HepG2 (cell line): Measurements from ENCODE around the gene THSD8. TPM values are rescaled to one million over a fixed set of nuclear protein-coding genes. Genes with fewer than 3 reads are reported as not detected.

Source experiments
- ATAC-seq: fragments of 200-7000 bp; cut with Tn5 transposase; 3 replicates; pipeline ENCODE4 v1.9.1; 2020; ENCODE audit warnings: mild to moderate bottlenecking, moderate library complexity
- BruUV-seq: library from RNA; stranded (reverse); fragments of 400-500 nt; replicated peaks from 2 replicates; lab custom pipeline; 2021; lab: Mats Ljungman, UMichigan
- CTCF ChIA-PET: fragments of 300-600 bp; formaldehyde crosslinking; extraction: SDS; loops from one replicate; lab custom pipeline; 2021; ENCODE audit warnings: low total read pairs, inconsistent platforms, low intra/inter-chr PET ratio; lab: Yijun Ruan, JAX
- POLR2A ChIA-PET: fragments of 350-600 bp; sonication (Branson Sonifier 250); formaldehyde crosslinking; loops from one replicate; lab custom pipeline; 2020; ENCODE audit warnings: antibody characterized with exemption, inconsistent platforms; lab: Yijun Ruan, JAX
- DNase-seq: peaks from one replicate; pipeline ENCODE4 v3.0.0-alpha.2; 2015; ENCODE audit warnings: low spot score
- FAIRE-seq: peaks from 3 replicates; lab custom pipeline; 2011; peaks lifted over from hg19 to GRCh38; lab: Jason Lieb, UNC
- H2AFZ ChIP-seq: one replicate; pipeline ENCODE4 v1.6.1; 2011; ENCODE audit warnings: low read length, inconsistent platforms
- H3K27ac ChIP-seq: fragments of 300-600 bp; 3 replicates; pipeline ENCODE4 v1.8.0; 2011; ENCODE audit warnings: mixed run types, mild to moderate bottlenecking, mixed read lengths, low read length, inconsistent platforms; ENCODE audit not compliant: insufficient read depth; ENCODE audit errors: extremely low read length
- H3K27me3 ChIP-seq, 2 experiments: fragments of 200-600 bp in 1 of 2; 2 replicates in 1 of 2; 3 replicates in 1 of 2; pipeline versions ENCODE4 v1.6.0 to v1.8.0; 2011; ENCODE audit warnings: low read length in 2 of 2, mild to moderate bottlenecking in 2 of 2, moderate library complexity in 2 of 2, inconsistent platforms in 1 of 2; ENCODE audit not compliant: insufficient read depth in 2 of 2, control insufficient read depth in 1 of 2
- H3K36me3 ChIP-seq, 2 experiments: fragments of 200-600 bp in 1 of 2; replicated peaks in 1 of 2; 2 replicates in 1 of 2; 3 replicates in 1 of 2; pipeline versions ENCODE4 v1.5.1 to v1.8.0; 2011; ENCODE audit warnings: low read length in 2 of 2, inconsistent platforms in 1 of 2; ENCODE audit not compliant: insufficient read depth in 2 of 2, control insufficient read depth in 1 of 2
- H3K4me1 ChIP-seq: 2 replicates; pipeline ENCODE4 v1.5.1; 2012; ENCODE audit warnings: low read length, inconsistent platforms; ENCODE audit not compliant: insufficient read depth
- H3K4me2 ChIP-seq: 2 replicates; pipeline ENCODE4 v1.6.0; 2011; ENCODE audit warnings: low read depth, low read length, inconsistent platforms
- H3K4me3 ChIP-seq, 3 experiments: fragments of 200-600 bp in 1 of 3; sonication (generic), shearing (Covaris generic) in 1 of 3; replicated peaks in 1 of 3; 2 replicates each; pipeline ENCODE4 v1.5.1; 2011 to 2016; ENCODE audit warnings: low read length in 3 of 3, inconsistent platforms in 2 of 3, low read depth in 2 of 3, mild to moderate bottlenecking in 2 of 3, control low read depth in 1 of 3, mixed read lengths in 1 of 3; ENCODE audit not compliant: insufficient read depth in 1 of 3
- H3K79me2 ChIP-seq: one replicate; pipeline ENCODE4 v1.6.1; 2011; ENCODE audit warnings: low read length, inconsistent platforms; ENCODE audit not compliant: insufficient read depth
- H3K9ac ChIP-seq: 2 replicates; pipeline ENCODE4 v1.6.0; 2011; ENCODE audit warnings: mild to moderate bottlenecking, low read depth, low read length, inconsistent platforms; ENCODE audit not compliant: insufficient read depth
- H3K9me3 ChIP-seq: 2 replicates; pipeline ENCODE4 v1.5.1; 2012; ENCODE audit warnings: mild to moderate bottlenecking, low read length
- H4K20me1 ChIP-seq: 2 replicates; pipeline ENCODE4 v1.6.0; 2011; ENCODE audit warnings: inconsistent platforms, mild to moderate bottlenecking, low read length, moderate library complexity; ENCODE audit not compliant: insufficient read depth
- FOXP4 ChIP-seq: sonication (generic); formaldehyde crosslinking; IDR thresholded peaks from 2 replicates; pipeline ENCODE4 v1.4.0; 2020; ENCODE audit warnings: missing genetic modification reagents
- GABPB1 ChIP-seq: IDR thresholded peaks from 2 replicates; pipeline ENCODE4 v1.6.1; 2016; ENCODE audit warnings: mild to moderate bottlenecking, missing genetic modification reagents, moderate library complexity, missing compliant biosample characterization
- MNT ChIP-seq: fragments of 450-650 bp; IDR thresholded peaks from 2 replicates; pipeline ENCODE4 v1.6.1; 2016
- NFE2 ChIP-seq: sonication (generic); formaldehyde crosslinking; IDR thresholded peaks from 2 replicates; pipeline ENCODE4 v1.4.0; 2020; ENCODE audit warnings: missing genetic modification reagents
- RAD51 ChIP-seq: fragments of 450-650 bp; IDR thresholded peaks from 2 replicates; pipeline ENCODE4 v1.6.1; 2016; ENCODE audit warnings: borderline replicate concordance
- ZBTB4 ChIP-seq: sonication (generic); formaldehyde crosslinking; IDR thresholded peaks from 2 replicates; pipeline ENCODE4 v1.4.0; 2020; ENCODE audit warnings: missing genetic modification reagents, mild to moderate bottlenecking, borderline replicate concordance
- ZIK1 ChIP-seq: sonication (generic); formaldehyde crosslinking; IDR thresholded peaks from 2 replicates; pipeline ENCODE4 v1.5.0; 2020; ENCODE audit warnings: mild to moderate bottlenecking, low read depth, missing genetic modification reagents, borderline replicate concordance
- ZMYM3 ChIP-seq: sonication (generic); formaldehyde crosslinking; IDR thresholded peaks from 2 replicates; pipeline ENCODE4 v1.5.1; 2020; ENCODE audit warnings: mild to moderate bottlenecking, missing genetic modification reagents
- ZNF234 ChIP-seq: sonication (generic); formaldehyde crosslinking; conservative IDR thresholded peaks from 2 replicates; pipeline ENCODE4 v1.5.1; 2020; ENCODE audit warnings: mild to moderate bottlenecking, missing genetic modification reagents
- ZNF446 ChIP-seq: sonication (generic); formaldehyde crosslinking; IDR thresholded peaks from 2 replicates; pipeline ENCODE4 v1.5.0; 2020; ENCODE audit warnings: mild to moderate bottlenecking, missing genetic modification reagents
- ZNF563 ChIP-seq: sonication (generic); formaldehyde crosslinking; IDR thresholded peaks from 2 replicates; pipeline ENCODE4 v1.8.0; 2022; ENCODE audit warnings: mild to moderate bottlenecking, moderate library complexity, missing genetic modification reagents
- WGBS: methylation state at CpG from one replicate; pipeline ENCODE4 v1.1.6; 2017; ENCODE audit warnings: low lambda C conversion rate; 5-methylcytosine and 5-hydroxymethylcytosine counted together
- in situ Hi-C: cut with HindIII; loops from 2 replicates; pipeline ENCODE4 v1.10.0; 2017; ENCODE audit warnings: low pct_unique_long_range_greater_than_20kb; ENCODE audit not compliant: extremely low pct_ligation_motif_present
- intact Hi-C: fragments of 100-400 bp; cut with micrococcal nuclease; formaldehyde crosslinking; loops from one replicate; pipeline ENCODE4 v1.10.0; 2022; ENCODE audit not compliant: unreplicated experiment
- polyA plus RNA-seq, 8 experiments: library from polyadenylated mRNA; depleted of rRNA in 3 of 8; stranded (reverse) in 7 of 8; unstranded in 1 of 8; fragments of >200 nt; fragmentation: Illumina TruSeq in 4 of 8; extraction: Trizol in 4 of 8; gene quantifications; 2 replicates each; pipeline versions ENCODE4 v1.2.1 to v1.2.3, GENCODE V29; 2011 to 2016; ENCODE audit warnings: low read depth in 4 of 8, missing spikeins in 1 of 8, mixed read lengths in 1 of 8; ENCODE audit not compliant: insufficient read depth in 1 of 8
- total RNA-seq, 5 experiments: library from RNA; depleted of rRNA; stranded (reverse); fragments of >200 nt; fragmentation: Illumina TruSeq; extraction: Trizol; gene quantifications; 2 replicates each; pipeline ENCODE4 v1.2.3, GENCODE V29; 2016; ENCODE audit warnings: low read depth in 1 of 5
- TF ChIP-seq, protein P1 (sequence below): sonication (generic); formaldehyde crosslinking; IDR thresholded peaks from 2 replicates; pipeline ENCODE4 v1.8.0; 2022; ENCODE audit warnings: mild to moderate bottlenecking, missing genetic modification reagents
- TF ChIP-seq, protein P2 (sequence below): sonication (generic); formaldehyde crosslinking; IDR thresholded peaks from 2 replicates; pipeline ENCODE4 v1.4.0; 2020; ENCODE audit warnings: mild to moderate bottlenecking, missing genetic modification reagents

Gene THSD8
- total and polyA plus RNA-seq, 2 of the 13 experiments (the other 11 are each of a cell fraction or from before 2014, with no cell fraction given): 4.8 to 14.9 TPM

DNA sequence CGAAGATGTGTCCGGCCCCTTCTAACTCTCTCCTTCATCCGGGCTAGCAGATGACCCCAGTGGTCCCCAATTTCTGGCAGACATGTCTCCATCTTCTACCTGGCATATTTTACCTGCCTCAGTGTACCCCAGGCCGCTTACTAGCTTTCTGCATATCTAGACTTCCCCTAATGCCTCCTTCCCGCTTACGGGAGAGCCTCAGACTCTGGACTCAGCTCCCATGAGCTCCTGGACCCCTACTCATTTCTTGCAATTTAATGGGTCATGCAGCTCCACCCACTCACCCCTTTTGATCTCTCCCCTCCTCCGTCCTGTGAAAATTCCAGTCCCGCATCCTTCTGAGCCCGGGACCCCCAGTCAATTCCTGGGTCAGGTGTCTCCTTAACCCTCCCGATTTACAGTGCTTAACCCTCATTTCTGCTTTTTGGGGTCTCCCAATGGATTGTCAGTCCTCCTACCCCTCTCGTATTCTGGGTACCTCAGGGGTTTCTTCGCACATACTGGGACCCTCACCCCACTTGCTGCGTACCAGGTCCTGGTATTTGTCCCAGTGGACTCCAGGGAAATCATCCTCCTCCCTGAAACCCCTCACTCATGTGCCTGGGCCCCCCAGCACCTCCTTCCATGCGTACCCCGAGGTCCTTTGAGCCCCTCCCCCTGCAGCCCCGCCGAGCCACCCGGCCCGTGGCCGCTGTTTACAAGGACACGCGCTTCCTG is 11.1 kb upstream of the THSD8 start:
- BruUV-seq: no TSS peak
- Histone ChIP-seq H4K20me1 (no peaks in the 10 kb centered on the region), H3K79me2 (peaks cover 8% of the 10 kb centered on the region), H3K4me1 (peaks cover 60% of the 10 kb centered on the region), H3K36me3 (no peaks in the 10 kb centered on the region), H3K4me3 (peak overlapping the region; percentile 47 to 87 (median 60)), H3K27ac (peak overlapping the region; percentile 31), H3K9ac (peak overlapping the region; percentile 89), H3K27me3 (no peaks in the 10 kb centered on the region), H3K4me2 (peak overlapping the region; percentile 99), H2AFZ (no peak overlapping the region), H3K9me3 (no peaks in the 10 kb centered on the region)
- ChIA-PET POLR2A (interaction anchor here (0.7 to 3.9 kb wide), 15 partner anchors 8 to 327 kb away, joined by 3 to 124 read pairs (median 14); partner anchors contain the start of genes GET3, HOOK2, MAN2B1 and NACC1), CTCF (interaction anchor here (0.8 kb wide), 1 partner anchor 114 kb away, joined by 3 read pairs; no protein-coding TSS in a partner anchor)
- in situ Hi-C loops (no loop called here), intact Hi-C loops (no loop called here)
- DNase-seq (no peak), ATAC-seq (no peak), FAIRE-seq (no peak)
- WGBS: 2% methylated on average over 13 of the region's 22 CpGs
- TF ChIP-seq, protein P1, sequence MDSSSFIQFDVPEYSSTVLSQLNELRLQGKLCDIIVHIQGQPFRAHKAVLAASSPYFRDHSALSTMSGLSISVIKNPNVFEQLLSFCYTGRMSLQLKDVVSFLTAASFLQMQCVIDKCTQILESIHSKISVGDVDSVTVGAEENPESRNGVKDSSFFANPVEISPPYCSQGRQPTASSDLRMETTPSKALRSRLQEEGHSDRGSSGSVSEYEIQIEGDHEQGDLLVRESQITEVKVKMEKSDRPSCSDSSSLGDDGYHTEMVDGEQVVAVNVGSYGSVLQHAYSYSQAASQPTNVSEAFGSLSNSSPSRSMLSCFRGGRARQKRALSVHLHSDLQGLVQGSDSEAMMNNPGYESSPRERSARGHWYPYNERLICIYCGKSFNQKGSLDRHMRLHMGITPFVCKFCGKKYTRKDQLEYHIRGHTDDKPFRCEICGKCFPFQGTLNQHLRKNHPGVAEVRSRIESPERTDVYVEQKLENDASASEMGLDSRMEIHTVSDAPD (CRISPR knock-in tag): 0 out of 2 replicates have a peak, but pooled peaks have one; percentile 40
- TF ChIP-seq, protein P2, sequence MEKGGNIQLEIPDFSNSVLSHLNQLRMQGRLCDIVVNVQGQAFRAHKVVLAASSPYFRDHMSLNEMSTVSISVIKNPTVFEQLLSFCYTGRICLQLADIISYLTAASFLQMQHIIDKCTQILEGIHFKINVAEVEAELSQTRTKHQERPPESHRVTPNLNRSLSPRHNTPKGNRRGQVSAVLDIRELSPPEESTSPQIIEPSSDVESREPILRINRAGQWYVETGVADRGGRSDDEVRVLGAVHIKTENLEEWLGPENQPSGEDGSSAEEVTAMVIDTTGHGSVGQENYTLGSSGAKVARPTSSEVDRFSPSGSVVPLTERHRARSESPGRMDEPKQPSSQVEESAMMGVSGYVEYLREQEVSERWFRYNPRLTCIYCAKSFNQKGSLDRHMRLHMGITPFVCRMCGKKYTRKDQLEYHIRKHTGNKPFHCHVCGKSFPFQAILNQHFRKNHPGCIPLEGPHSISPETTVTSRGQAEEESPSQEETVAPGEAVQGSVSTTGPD (CRISPR knock-in tag): no peak
- TF ChIP-seq MNT (0 out of 2 replicates have a peak, but pooled peaks have one; percentile 96), ZNF446 (no peak), RAD51 (no peak), ZIK1 (no peak), NFE2 (CRISPR knock-in tag) (no peak), ZMYM3 (CRISPR knock-in tag) (no peak), FOXP4 (CRISPR knock-in tag) (0 out of 2 replicates have a peak, but pooled peaks have one; percentile 92), ZBTB4 (CRISPR knock-in tag) (no peak), GABPB1 (CRISPR knock-in tag) (no peak), ZNF563 (CRISPR knock-in tag) (no peak), ZNF234 (CRISPR knock-in tag) (no peak)
